Vagina (tissue), 2 donors: Measurements from ENCODE around the gene NUDT8. TPM values are rescaled to one million over a fixed set of nuclear protein-coding genes. Genes with fewer than 3 reads are reported as not detected.
"Not testable (repeated sequence)": the region's sequence is repeated elsewhere in the genome, so short reads cannot be mapped to it uniquely, and the experiment has no call there.

Experiments
- DNase-seq, 2 donors: peaks; one replicate each; pipeline ENCODE4 v3.0.0-alpha.2; 2017; ENCODE audit errors: extremely low spot score in 2 of 2
- H3K27ac ChIP-seq: fragments of 200-600 bp; sonication (generic); one replicate; pipeline ENCODE4 v1.5.1; 2019
- H3K27me3 ChIP-seq: fragments of 200-600 bp; sonication (generic); one replicate; pipeline ENCODE4 v1.5.1; 2019
- H3K36me3 ChIP-seq, 2 donors: fragments of 200-600 bp; sonication (generic); one replicate each; pipeline ENCODE4 v1.5.1; 2017 to 2019
- H3K4me1 ChIP-seq: fragments of 200-600 bp; sonication (generic); one replicate; pipeline ENCODE4 v1.5.1; 2019
- H3K4me3 ChIP-seq, 2 donors: fragments of 200-600 bp; sonication (generic); 1 replicate in 1 of 2; 2 replicates in 1 of 2; pipeline ENCODE4 v1.5.1; 2016 to 2019
- H3K9me3 ChIP-seq: fragments of 200-600 bp; sonication (generic); one replicate; pipeline ENCODE4 v1.5.1; 2019
- CTCF ChIP-seq, 3 experiments: fragments of 450-650 bp in 2 of 3; fragments of 200-600 bp in 1 of 3; sonication (generic) in 1 of 3; IDR thresholded peaks; one replicate each; pipeline ENCODE4 v1.5.1; 2017 to 2019; ENCODE audit warnings: antibody characterized with exemption in 3 of 3, mild to moderate bottlenecking in 2 of 3, moderate library complexity in 2 of 3
- POLR2A ChIP-seq, 2 donors: fragments of 450-650 bp; IDR thresholded peaks; one replicate each; pipeline ENCODE4 v1.6.1; 2017; ENCODE audit warnings: antibody characterized with exemption in 2 of 2, mild to moderate bottlenecking in 2 of 2, moderate library complexity in 2 of 2
- POLR2AphosphoS5 ChIP-seq, 2 donors: sonication (generic); formaldehyde crosslinking; IDR thresholded peaks; one replicate each; pipeline ENCODE4 v1.9.0; 2017; ENCODE audit warnings: antibody characterized with exemption in 2 of 2, mild to moderate bottlenecking in 2 of 2, low read depth in 1 of 2; ENCODE audit not compliant: insufficient read depth in 1 of 2
- intact Hi-C: fragments of 100-400 bp; cut with DNase I; formaldehyde crosslinking; loops from one replicate; pipeline ENCODE4 v1.15.1; 2023
- total RNA-seq: library from RNA; depleted of rRNA; stranded (reverse); fragments of >200 nt; gene quantifications from one replicate; pipeline ENCODE4 v1.2.3, GENCODE V29; 2016

NUDT8 gene
- total RNA-seq, 1 donor from 2014 or later: 23.8 TPM

GRCh38 chr11:67639438-67639859 lies 9.7 kb upstream of the NUDT8 start, which contains the start of gene TBX10:
TSS of gene TBX10 (minus strand) at chr11:67639763. CDS start at chr11:67639472, 291 bp downstream.
- Histone ChIP-seq H3K4me3 (no peak within 1 kb of the TSS), H3K27ac (no peak within 1 kb of the TSS), H3K9me3 (no peaks in the 10 kb centered on the region), H3K36me3 (no peaks in the 10 kb centered on the region), H3K27me3 (no peaks in the 10 kb centered on the region), H3K4me1 (no peaks in the 10 kb centered on the region)
- DNase-seq: peak in 1 of 2 donors; percentile 93
- intact Hi-C loops: no loop called here
- TF ChIP-seq POLR2A (IDR thresholded peaks at IDR 0.05) (no peak), CTCF (IDR thresholded peaks at IDR 0.05) (no peak), POLR2AphosphoS5 (IDR thresholded peaks at IDR 0.05; ENCODE audit: insufficient read depth in 1 of 2, low read depth in 1 of 2) (no peak)

- H3K9me3 ChIP-seq: no peaks in the 10 kb centered on the region
- no peak overlapping the region for H3K27ac ChIP-seq
- H3K4me3 ChIP-seq: no peak overlapping the region
- TF ChIP-seq POLR2AphosphoS5 (IDR thresholded peaks at IDR 0.05; ENCODE audit: insufficient read depth in 1 of 2, low read depth in 1 of 2): no peak
- H3K27me3 ChIP-seq: no peaks in the 10 kb centered on the region
- H3K36me3 ChIP-seq: no peaks in the 10 kb centered on the region
- H3K4me1 ChIP-seq: no peaks in the 10 kb centered on the region
- DNase-seq: peak in 1 of 2 donors; percentile 93
- intact Hi-C loops: no loop called here
Measured at GRCh38 chr11:67638535-67639437, 9.0 kb upstream of the NUDT8 start.

GRCh38 chr11:67637441-67637840 lies 7.7 kb upstream of the NUDT8 start:
- H3K4me3 ChIP-seq, DNase-seq, H3K9me3 ChIP-seq, H3K27ac ChIP-seq, H3K4me1 ChIP-seq, H3K36me3 ChIP-seq, H3K27me3 ChIP-seq, intact Hi-C loops: not testable (repeated sequence)

- Histone ChIP-seq H3K9me3 (no peaks in the 10 kb centered on the region), H3K36me3 (no peaks in the 10 kb centered on the region), H3K4me3 (no peak overlapping the region), H3K27me3 (no peaks in the 10 kb centered on the region), H3K27ac (no peak overlapping the region), H3K4me1 (no peaks in the 10 kb centered on the region)
- intact Hi-C loops: no loop called here
- no peak for DNase-seq
- no peak for TF ChIP-seq POLR2A (IDR thresholded peaks at IDR 0.05)
- TF ChIP-seq CTCF (IDR thresholded peaks at IDR 0.05): no peak
- no peak for TF ChIP-seq POLR2AphosphoS5 (IDR thresholded peaks at IDR 0.05; ENCODE audit: insufficient read depth in 1 of 2, low read depth in 1 of 2)
Measured at GRCh38 chr11:67636962-67637361, 7.2 kb upstream of the NUDT8 start.

- intact Hi-C loops: no loop called here
- no peaks in the 10 kb centered on the region for H3K36me3 ChIP-seq
- H3K27ac ChIP-seq: no peak overlapping the region
- peaks cover 9% of the 10 kb centered on the region for H3K4me1 ChIP-seq
- no peaks in the 10 kb centered on the region for H3K9me3 ChIP-seq
- no peaks in the 10 kb centered on the region for H3K27me3 ChIP-seq
- H3K4me3 ChIP-seq: no peak overlapping the region
- TF ChIP-seq POLR2AphosphoS5 (IDR thresholded peaks at IDR 0.05; ENCODE audit: insufficient read depth in 1 of 2, low read depth in 1 of 2): no peak
- no peak for TF ChIP-seq POLR2A (IDR thresholded peaks at IDR 0.05)
- TF ChIP-seq CTCF (IDR thresholded peaks at IDR 0.05): no peak
- no peak for DNase-seq
Measured at GRCh38 chr11:67635231-67635521, 5.4 kb upstream of the NUDT8 start.
